ES-I3 (cell line): Measurements from ENCODE around the gene GNAI3.

Experiments
- H3K36me3 ChIP-seq: 2 replicates; pipeline ENCODE4 v1.6.1; 2013; ENCODE audit warnings: mild to moderate bottlenecking, low read length, control low read depth, moderate library complexity; ENCODE audit not compliant: insufficient read depth
- H3K4me1 ChIP-seq: 2 replicates; pipeline ENCODE4 v1.6.1; 2013; ENCODE audit warnings: mild to moderate bottlenecking, control low read depth, low read length; ENCODE audit not compliant: insufficient read depth
- H3K9ac ChIP-seq: 2 replicates; pipeline ENCODE4 v1.6.1; 2013; ENCODE audit warnings: low read depth, mild to moderate bottlenecking, low read length, moderate library complexity
- H3K9me3 ChIP-seq: 2 replicates; pipeline ENCODE4 v1.6.1; 2013; ENCODE audit warnings: mild to moderate bottlenecking, low read length, moderate library complexity; ENCODE audit not compliant: control insufficient read depth, insufficient read depth

GNAI3 gene

GRCh38 chr1:109615879-109616278, 67.5 kb downstream of the GNAI3 start:
- no peaks in the 10 kb centered on the region for H3K9me3 ChIP-seq
- H3K9ac ChIP-seq: no peak overlapping the region
- no peaks in the 10 kb centered on the region for H3K36me3 ChIP-seq
- H3K4me1 ChIP-seq: peaks cover 21% of the 10 kb centered on the region

- H3K9me3 ChIP-seq: no peaks in the 10 kb centered on the region
- H3K4me1 ChIP-seq: peaks cover 21% of the 10 kb centered on the region
- H3K9ac ChIP-seq: no peak overlapping the region
- H3K36me3 ChIP-seq: no peaks in the 10 kb centered on the region
These were observed 68.0 kb downstream of the GNAI3 start for GRCh38 chr1:109616391-109616790.

- Histone ChIP-seq H3K36me3 (no peaks in the 10 kb centered on the region), H3K9me3 (no peaks in the 10 kb centered on the region), H3K9ac (no peak overlapping the region), H3K4me1 (peaks cover 21% of the 10 kb centered on the region)
These were observed 68.9 kb downstream of the GNAI3 start for GRCh38 chr1:109617291-109617801.

- Histone ChIP-seq H3K9me3 (no peaks in the 10 kb centered on the region), H3K9ac (peak overlapping the region; percentile 73; the same call in 1 of the 2 replicates), H3K36me3 (no peaks in the 10 kb centered on the region), H3K4me1 (peaks cover 21% of the 10 kb centered on the region)
These were observed 70.5 kb downstream of the GNAI3 start for GRCh38 chr1:109618661-109619575.

GRCh38 chr1:109619576-109620400, 71.4 kb downstream of the GNAI3 start, which contains the start of the genes AMPD2 and GNAT2:
Gene AMPD2 (plus strand): TSS chr1:109619837. CDS start chr1:109621176, 1,339 bp downstream.
Gene GNAT2 (minus strand): TSS chr1:109619616. CDS start chr1:109612870, 6,746 bp downstream.
- no peaks in the 10 kb centered on the region for H3K36me3 ChIP-seq
- peaks cover 24% of the 10 kb centered on the region for H3K4me1 ChIP-seq
- H3K9ac ChIP-seq: peak within 1 kb of the TSS; percentile 73
- H3K9me3 ChIP-seq: no peaks in the 10 kb centered on the region

- peak overlapping the region; percentile 73 for H3K9ac ChIP-seq
- peaks cover 27% of the 10 kb centered on the region for H3K4me1 ChIP-seq
- no peaks in the 10 kb centered on the region for H3K36me3 ChIP-seq
- H3K9me3 ChIP-seq: no peaks in the 10 kb centered on the region
These were observed 72.0 kb downstream of the GNAI3 start for GRCh38 chr1:109620401-109620791.

GRCh38 chr1:109620841-109621286, 72.4 kb downstream of the GNAI3 start:
- H3K36me3 ChIP-seq: no peaks in the 10 kb centered on the region
- no peaks in the 10 kb centered on the region for H3K9me3 ChIP-seq
- H3K4me1 ChIP-seq: peaks cover 30% of the 10 kb centered on the region
- H3K9ac ChIP-seq: peak overlapping the region; percentile 73; the same call in 1 of the 2 replicates

- Histone ChIP-seq H3K9ac (peak overlapping the region; percentile 60; the same call in 1 of the 2 replicates), H3K9me3 (no peaks in the 10 kb centered on the region), H3K4me1 (peaks cover 30% of the 10 kb centered on the region), H3K36me3 (no peaks in the 10 kb centered on the region)
These were observed 73.1 kb downstream of the GNAI3 start for GRCh38 chr1:109621379-109622136.

GRCh38 chr1:109622137-109622892, 73.9 kb downstream of the GNAI3 start:
- H3K9ac ChIP-seq: no peak overlapping the region
- no peaks in the 10 kb centered on the region for H3K9me3 ChIP-seq
- H3K4me1 ChIP-seq: peaks cover 24% of the 10 kb centered on the region
- H3K36me3 ChIP-seq: no peaks in the 10 kb centered on the region

GRCh38 chr1:109622895-109623294, 74.5 kb downstream of the GNAI3 start:
- Histone ChIP-seq H3K4me1 (peaks cover 24% of the 10 kb centered on the region), H3K36me3 (no peaks in the 10 kb centered on the region), H3K9me3 (no peaks in the 10 kb centered on the region), H3K9ac (no peak overlapping the region)

GRCh38 chr1:109623601-109624161, 75.3 kb downstream of the GNAI3 start:
- Histone ChIP-seq H3K4me1 (peaks cover 20% of the 10 kb centered on the region), H3K9me3 (no peaks in the 10 kb centered on the region), H3K9ac (no peak overlapping the region), H3K36me3 (no peaks in the 10 kb centered on the region)

- H3K4me1 ChIP-seq: peaks cover 13% of the 10 kb centered on the region; the same call in 1 of the 2 replicates
- H3K9ac ChIP-seq: no peak overlapping the region
- H3K36me3 ChIP-seq: no peaks in the 10 kb centered on the region
- H3K9me3 ChIP-seq: no peaks in the 10 kb centered on the region
These were observed 76.0 kb downstream of the GNAI3 start for GRCh38 chr1:109624201-109625010.
